Progenitor cell of endocrine pancreas (in vitro differentiated cells): Measurements from ENCODE around the gene MMP28. TPM values are rescaled to one million over a fixed set of nuclear protein-coding genes. Genes with fewer than 3 reads are reported as not detected.

Source experiments
- DNase-seq: peaks from one replicate; pipeline ENCODE4 v3.0.0; 2021; ENCODE audit warnings: low spot score; ENCODE audit not compliant: unreplicated experiment
- H3K27ac Mint-ChIP-seq: 2 replicates; pipeline ENCODE4 v1.8.0; 2021; ENCODE audit warnings: mild to moderate bottlenecking, moderate library complexity, mixed read lengths
- H3K27me3 Mint-ChIP-seq: 2 replicates; pipeline ENCODE4 v1.8.0; 2021; ENCODE audit warnings: mixed read lengths
- H3K36me3 Mint-ChIP-seq: 2 replicates; pipeline ENCODE4 v1.8.0; 2022; ENCODE audit warnings: mixed read lengths; ENCODE audit not compliant: insufficient read depth
- H3K4me1 Mint-ChIP-seq: 2 replicates; pipeline ENCODE4 v1.8.0; 2021; ENCODE audit warnings: low read depth, mixed read lengths
- H3K4me3 Mint-ChIP-seq: 2 replicates; pipeline ENCODE4 v1.8.0; 2021; ENCODE audit warnings: low read depth, mild to moderate bottlenecking, moderate library complexity, mixed read lengths
- H3K9me3 Mint-ChIP-seq: 2 replicates; pipeline ENCODE4 v1.8.0; 2021; ENCODE audit warnings: low read depth, mixed read lengths
- total RNA-seq: library from RNA; stranded (reverse); gene quantifications from 2 replicates; pipeline ENCODE4 v1.2.1, GENCODE V29; 2021
- TF ChIP-seq, protein P1 (sequence below): fragments of 200-600 bp; sonication (generic); IDR thresholded peaks from one replicate; pipeline ENCODE4 v1.5.0; 2021; ENCODE audit warnings: antibody characterized with exemption, mild to moderate bottlenecking; ENCODE audit not compliant: unreplicated experiment

The MMP28 gene
- total RNA-seq, 1 donor from 2014 or later = 0.53 TPM

DNA sequence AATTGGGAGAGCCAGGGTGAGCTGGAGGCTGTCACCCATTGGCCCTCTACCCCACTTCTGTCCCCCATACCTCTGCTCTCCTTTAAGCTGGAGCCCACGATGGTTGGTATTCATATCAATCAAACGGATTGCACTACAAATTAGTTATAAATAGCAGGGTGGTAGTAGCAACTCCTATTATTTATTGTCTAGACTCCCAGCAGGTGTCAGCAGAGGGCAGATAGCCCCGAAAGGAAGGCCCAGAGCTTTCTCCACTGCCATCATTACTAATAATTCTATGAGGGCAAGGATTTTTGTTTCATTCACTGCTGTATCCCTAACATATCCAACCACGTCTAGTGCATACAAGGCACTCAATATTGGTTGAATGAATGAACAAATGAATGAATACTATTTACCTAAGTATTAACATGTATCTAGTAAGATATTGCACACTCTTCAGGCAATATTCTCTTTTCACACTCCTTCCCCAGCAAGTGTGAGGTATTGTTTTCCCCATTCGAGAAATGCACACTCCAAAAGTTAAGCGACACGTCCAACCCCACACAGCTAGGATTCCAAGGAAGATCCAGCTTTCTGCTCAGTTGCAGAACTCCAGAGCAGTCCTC lies 28.4 kb downstream of the MMP28 start:
- Mint-ChIP-seq H3K4me3 (no peak overlapping the region), H3K27me3 (peaks cover 15% of the 10 kb centered on the region), H3K36me3 (no peaks in the 10 kb centered on the region), H3K9me3 (no peaks in the 10 kb centered on the region), H3K4me1 (peaks cover 4% of the 10 kb centered on the region), H3K27ac (no peak overlapping the region)
- TF ChIP-seq, protein P1, sequence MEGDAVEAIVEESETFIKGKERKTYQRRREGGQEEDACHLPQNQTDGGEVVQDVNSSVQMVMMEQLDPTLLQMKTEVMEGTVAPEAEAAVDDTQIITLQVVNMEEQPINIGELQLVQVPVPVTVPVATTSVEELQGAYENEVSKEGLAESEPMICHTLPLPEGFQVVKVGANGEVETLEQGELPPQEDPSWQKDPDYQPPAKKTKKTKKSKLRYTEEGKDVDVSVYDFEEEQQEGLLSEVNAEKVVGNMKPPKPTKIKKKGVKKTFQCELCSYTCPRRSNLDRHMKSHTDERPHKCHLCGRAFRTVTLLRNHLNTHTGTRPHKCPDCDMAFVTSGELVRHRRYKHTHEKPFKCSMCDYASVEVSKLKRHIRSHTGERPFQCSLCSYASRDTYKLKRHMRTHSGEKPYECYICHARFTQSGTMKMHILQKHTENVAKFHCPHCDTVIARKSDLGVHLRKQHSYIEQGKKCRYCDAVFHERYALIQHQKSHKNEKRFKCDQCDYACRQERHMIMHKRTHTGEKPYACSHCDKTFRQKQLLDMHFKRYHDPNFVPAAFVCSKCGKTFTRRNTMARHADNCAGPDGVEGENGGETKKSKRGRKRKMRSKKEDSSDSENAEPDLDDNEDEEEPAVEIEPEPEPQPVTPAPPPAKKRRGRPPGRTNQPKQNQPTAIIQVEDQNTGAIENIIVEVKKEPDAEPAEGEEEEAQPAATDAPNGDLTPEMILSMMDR = peak; percentile 54
- DNase-seq = no peak

DNA sequence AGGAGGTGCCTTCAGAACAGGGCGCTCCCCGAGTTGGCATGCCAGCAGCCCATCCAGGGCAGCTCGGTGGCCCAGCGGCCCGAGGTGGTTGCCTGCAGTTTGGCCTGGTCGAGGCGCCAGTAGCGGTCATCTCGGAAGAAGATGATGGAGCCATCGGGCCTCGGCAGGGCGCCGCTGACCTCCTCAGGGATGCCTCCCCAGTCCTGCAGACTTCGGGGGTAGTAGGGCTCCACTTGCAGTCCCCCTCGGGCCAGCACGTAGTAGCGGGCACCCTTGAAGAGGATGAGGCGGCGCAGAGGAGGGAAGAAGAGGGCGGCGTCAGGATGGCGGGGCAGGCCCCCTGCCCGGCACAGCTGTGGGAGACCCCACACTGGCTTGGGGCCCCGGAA lies 29.0 kb downstream of the MMP28 start:
- Mint-ChIP-seq H3K4me1 (peaks cover 4% of the 10 kb centered on the region), H3K9me3 (no peaks in the 10 kb centered on the region), H3K27me3 (peaks cover 12% of the 10 kb centered on the region), H3K36me3 (no peaks in the 10 kb centered on the region), H3K27ac (no peak overlapping the region), H3K4me3 (no peak overlapping the region)
- no peak for DNase-seq
- TF ChIP-seq, protein P1 = no peak

DNA sequence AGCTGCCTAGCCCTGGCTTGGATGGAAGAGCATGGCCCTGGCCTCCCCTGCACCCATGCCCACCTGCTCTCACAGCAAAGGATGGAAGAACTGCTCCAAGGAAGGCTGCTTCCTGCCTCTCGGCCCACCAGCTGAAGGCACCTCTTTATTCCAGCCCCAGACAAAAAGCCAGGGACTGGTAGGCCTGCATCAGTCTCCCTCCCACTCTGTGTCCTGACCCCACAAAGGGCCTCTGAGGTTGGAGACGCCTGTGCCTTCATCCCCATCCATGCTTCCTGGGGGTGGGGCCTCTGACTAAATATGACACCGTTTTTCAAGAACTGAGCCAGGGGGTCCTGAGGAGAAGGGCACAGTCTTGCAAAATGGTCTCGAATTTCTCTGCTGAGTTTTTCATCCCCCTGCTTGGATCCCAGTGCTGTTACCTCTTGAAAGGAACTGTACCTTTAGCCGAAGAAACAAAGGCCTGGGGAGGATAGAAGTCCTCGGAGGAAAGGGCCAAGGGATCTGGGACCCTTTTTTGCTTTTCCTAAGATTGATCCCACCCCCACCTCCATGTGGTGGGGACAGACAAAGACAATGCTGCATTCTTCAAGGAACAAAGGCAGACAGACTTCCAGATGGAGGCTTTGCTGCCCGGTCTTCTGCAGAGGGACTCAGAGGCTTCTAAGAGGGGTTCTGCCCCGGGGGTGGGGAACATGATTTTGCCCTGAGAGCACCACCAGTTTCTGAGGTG lies 29.5 kb downstream of the MMP28 start:
- Mint-ChIP-seq H3K27me3 (peaks cover 12% of the 10 kb centered on the region), H3K9me3 (no peaks in the 10 kb centered on the region), H3K36me3 (no peaks in the 10 kb centered on the region), H3K4me3 (no peak overlapping the region), H3K27ac (no peak overlapping the region), H3K4me1 (peaks cover 4% of the 10 kb centered on the region)
- TF ChIP-seq, protein P1 = no peak
- no peak for DNase-seq

DNA sequence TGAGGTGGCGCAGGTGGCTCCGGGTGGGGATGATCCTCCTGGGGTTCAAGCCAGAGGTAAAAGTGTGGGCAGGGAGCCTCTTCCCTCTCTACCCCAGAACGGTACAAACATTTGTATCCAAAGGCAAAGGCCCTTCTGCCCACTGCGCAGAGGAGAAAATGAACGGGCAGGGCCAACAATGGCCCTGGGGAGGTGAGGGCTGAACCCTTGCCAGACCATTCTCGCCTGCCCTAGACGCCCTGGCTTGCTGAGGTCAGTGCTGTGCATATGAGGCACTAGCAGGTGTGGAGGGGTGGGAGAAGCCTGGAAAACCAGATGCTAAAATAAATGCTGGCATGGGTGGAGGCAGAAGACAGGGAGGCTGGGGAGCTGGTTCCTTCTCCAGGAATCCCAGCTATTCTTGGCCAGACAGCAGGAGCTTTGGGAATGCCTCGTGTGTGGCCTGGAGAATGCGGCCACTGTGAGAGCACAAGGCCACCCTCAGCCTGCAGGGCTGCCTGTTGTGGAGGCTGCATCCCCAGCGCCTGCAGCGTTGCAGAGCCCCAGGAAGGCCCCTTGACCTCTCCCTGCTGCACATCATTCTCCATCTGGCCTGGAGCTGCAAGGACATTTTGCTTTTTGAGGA lies 30.2 kb downstream of the MMP28 start:
- peak overlapping the region; percentile 86 for H3K4me3 Mint-ChIP-seq
- TF ChIP-seq, protein P1 = no peak
- DNase-seq = no peak

DNA sequence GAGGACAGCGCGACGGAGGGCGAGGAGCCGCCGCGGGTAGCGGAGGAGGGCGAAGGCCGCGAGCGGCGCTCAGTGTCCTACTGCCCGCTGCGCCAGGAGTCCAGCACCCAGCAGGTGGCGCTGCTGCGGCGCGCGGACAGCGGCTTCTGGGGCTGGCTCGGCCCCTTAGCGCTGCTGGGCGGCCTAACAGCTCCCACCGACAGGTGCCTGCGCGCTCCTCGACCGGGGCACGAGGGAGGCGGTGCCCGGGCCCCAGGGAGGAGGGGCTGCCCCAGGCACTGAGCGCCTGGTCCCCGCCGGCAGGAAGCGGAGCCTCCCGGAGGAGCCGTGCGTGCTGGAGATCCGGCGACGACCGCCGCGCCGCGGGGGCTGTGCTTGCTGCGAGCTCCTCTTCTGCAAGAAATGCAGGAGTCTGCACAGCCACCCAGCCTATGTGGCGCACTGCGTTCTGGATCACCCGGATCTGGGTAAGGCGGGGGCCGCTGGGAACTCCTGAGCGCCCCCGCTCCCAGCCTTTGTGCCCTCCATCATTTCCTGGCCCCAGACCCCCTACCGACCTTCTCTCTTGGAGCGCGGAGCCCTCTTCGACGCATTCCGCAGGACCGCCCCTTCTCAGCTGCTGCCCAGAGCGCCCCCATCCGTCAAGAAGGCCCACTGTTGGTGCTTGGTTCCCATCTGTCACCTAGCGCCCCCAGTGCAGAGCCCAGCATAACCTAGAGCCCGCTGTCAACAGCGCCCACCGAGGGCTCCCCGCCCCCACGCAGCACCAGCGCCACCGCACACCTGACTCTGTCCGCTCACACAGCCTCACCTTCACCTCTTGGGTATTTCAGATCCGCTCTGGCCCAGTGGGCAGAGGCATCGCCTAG lies 31.1 kb downstream of the MMP28 start:
- peak; percentile 95 for DNase-seq
- H3K27me3 Mint-ChIP-seq = peaks cover 12% of the 10 kb centered on the region
- TF ChIP-seq, protein P1 = peak; percentile 81
- peaks cover 4% of the 10 kb centered on the region for H3K4me1 Mint-ChIP-seq
- no peaks in the 10 kb centered on the region for H3K36me3 Mint-ChIP-seq
- peak overlapping the region; percentile 97 for H3K27ac Mint-ChIP-seq
- no peaks in the 10 kb centered on the region for H3K9me3 Mint-ChIP-seq
- H3K4me3 Mint-ChIP-seq = peak overlapping the region; percentile 86

More for the DNA sequence above, 30.2 kb downstream of the MMP28 start:
- Mint-ChIP-seq H3K4me1 (peaks cover 4% of the 10 kb centered on the region), H3K9me3 (no peaks in the 10 kb centered on the region), H3K36me3 (no peaks in the 10 kb centered on the region), H3K27ac (no peak overlapping the region), H3K27me3 (peaks cover 12% of the 10 kb centered on the region)
